ENCODE data around the gene BABAM2.

DNA sequence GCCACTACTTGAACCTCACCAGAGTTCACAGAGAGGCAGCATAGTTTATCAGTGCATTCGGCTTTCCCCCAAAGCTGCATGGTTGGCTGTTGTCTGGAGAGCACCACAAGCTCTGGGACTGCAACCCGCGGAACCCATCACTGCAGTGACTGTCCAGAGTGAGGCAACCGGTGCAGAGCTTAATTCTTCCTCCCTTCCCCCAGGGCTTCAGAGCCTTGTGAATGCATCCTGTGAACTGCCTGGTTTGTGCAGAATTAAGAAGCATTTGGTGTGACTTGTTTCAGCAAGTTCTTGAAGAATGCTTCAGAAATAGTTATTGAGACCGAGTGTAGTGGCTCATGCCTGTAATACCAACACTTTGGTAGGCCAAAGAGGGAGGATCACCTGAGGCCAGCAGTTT lies 402.9 kb downstream of the BABAM2 start:
- TF ChIP-seq, protein P1, sequence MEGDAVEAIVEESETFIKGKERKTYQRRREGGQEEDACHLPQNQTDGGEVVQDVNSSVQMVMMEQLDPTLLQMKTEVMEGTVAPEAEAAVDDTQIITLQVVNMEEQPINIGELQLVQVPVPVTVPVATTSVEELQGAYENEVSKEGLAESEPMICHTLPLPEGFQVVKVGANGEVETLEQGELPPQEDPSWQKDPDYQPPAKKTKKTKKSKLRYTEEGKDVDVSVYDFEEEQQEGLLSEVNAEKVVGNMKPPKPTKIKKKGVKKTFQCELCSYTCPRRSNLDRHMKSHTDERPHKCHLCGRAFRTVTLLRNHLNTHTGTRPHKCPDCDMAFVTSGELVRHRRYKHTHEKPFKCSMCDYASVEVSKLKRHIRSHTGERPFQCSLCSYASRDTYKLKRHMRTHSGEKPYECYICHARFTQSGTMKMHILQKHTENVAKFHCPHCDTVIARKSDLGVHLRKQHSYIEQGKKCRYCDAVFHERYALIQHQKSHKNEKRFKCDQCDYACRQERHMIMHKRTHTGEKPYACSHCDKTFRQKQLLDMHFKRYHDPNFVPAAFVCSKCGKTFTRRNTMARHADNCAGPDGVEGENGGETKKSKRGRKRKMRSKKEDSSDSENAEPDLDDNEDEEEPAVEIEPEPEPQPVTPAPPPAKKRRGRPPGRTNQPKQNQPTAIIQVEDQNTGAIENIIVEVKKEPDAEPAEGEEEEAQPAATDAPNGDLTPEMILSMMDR (IDR thresholded peaks at IDR 0.05 in 4 of 5, conservative IDR thresholded peaks at IDR 0.05 in 1 of 5) = no peak
- no peak for TF ChIP-seq POLR2A (IDR thresholded peaks at IDR 0.05)

Data from gastrocnemius medialis (tissue), 4 donors.